ENCODE measurements around the gene CYGB. TPM values are rescaled to one million over a fixed set of nuclear protein-coding genes. Genes with fewer than 3 reads are reported as not detected.

The CYGB gene
- total and polyA plus RNA-seq, 10 of the 15 experiments (the other 5 are each of a cell fraction or from before 2014, with no cell fraction given), result 0.34 TPM; not detected in 9

DNA sequence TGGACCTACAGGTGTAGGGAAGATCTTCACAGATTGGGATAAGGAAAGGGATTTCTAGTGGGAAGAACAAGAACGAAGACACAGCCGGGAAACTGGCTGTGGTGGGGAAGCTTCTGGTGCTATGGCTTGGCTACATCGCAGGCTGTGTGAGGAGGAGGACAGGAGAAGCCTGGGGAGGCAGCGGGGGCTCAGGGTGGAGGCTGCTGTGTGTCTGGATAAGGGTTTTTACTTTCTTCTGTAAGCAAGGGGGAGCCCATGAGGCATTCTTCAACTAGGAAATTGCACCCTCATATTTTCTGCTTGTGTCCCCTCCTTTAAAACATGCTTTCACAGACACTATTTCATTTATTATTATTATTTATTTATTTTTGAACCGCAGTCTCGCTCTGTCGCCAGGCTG is 33.4 kb downstream of the CYGB start:
- Histone ChIP-seq H3K27me3 (replicated peaks in 1 of 2; ENCODE audit: control insufficient read depth in 2 of 2, insufficient read depth in 2 of 2, low read length in 1 of 2) (no peaks in the 10 kb centered on the region; a peak in 1 of 4 replicates), H2AFZ (ENCODE audit: control insufficient read depth, low read depth, low read length) (peak overlapping the region; percentile 15; the same call in 1 of the 2 replicates), H3K9me3 (replicated peaks; ENCODE audit: control insufficient read depth, insufficient read depth, low read length) (no peaks in the 10 kb centered on the region), H4K20me1 (ENCODE audit: control insufficient read depth, insufficient read depth) (no peaks in the 10 kb centered on the region), H3K4me2 (ENCODE audit: control insufficient read depth, insufficient read depth) (no peak overlapping the region), H3K79me2 (ENCODE audit: control insufficient read depth, insufficient read depth, low read length) (peaks cover 21% of the 10 kb centered on the region), H3K36me3 (ENCODE audit: control insufficient read depth in 2 of 2, insufficient read depth in 2 of 2, low read length in 1 of 2) (no peaks in the 10 kb centered on the region), H3K27ac (ENCODE audit: control insufficient read depth, insufficient read depth) (no peak overlapping the region), H3K4me1 (ENCODE audit: control insufficient read depth, insufficient read depth, low read length) (peaks cover 22% of the 10 kb centered on the region), H3K4me3 (no peak overlapping the region), H3K9ac (ENCODE audit: control insufficient read depth, insufficient read depth, low read length) (no peak overlapping the region)
- POLR2A ChIA-PET, result interaction anchor here (0.6 to 9.0 kb wide), 5 partner anchors 11 to 535 kb away, joined by 3 to 101 read pairs (median 4); no protein-coding TSS in a partner anchor
- FAIRE-seq (no peak), ATAC-seq (no peak), DNase-seq (ENCODE audit: low read depth, low spot score) (no peak)
- intact Hi-C loops (cut with micrococcal nuclease; ENCODE audit: unreplicated experiment) (no loop called here), in situ Hi-C loops (cut with MboI) (no loop called here)
- CTCF ChIA-PET, result interaction anchor here (0.6 to 8.9 kb wide), 11 partner anchors 12 to 100 kb away, joined by 3 to 186 read pairs (median 5); partner anchors contain the start of gene AANAT
- TF ChIP-seq, protein P1, sequence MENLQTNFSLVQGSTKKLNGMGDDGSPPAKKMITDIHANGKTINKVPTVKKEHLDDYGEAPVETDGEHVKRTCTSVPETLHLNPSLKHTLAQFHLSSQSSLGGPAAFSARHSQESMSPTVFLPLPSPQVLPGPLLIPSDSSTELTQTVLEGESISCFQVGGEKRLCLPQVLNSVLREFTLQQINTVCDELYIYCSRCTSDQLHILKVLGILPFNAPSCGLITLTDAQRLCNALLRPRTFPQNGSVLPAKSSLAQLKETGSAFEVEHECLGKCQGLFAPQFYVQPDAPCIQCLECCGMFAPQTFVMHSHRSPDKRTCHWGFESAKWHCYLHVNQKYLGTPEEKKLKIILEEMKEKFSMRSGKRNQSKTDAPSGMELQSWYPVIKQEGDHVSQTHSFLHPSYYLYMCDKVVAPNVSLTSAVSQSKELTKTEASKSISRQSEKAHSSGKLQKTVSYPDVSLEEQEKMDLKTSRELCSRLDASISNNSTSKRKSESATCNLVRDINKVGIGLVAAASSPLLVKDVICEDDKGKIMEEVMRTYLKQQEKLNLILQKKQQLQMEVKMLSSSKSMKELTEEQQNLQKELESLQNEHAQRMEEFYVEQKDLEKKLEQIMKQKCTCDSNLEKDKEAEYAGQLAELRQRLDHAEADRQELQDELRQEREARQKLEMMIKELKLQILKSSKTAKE (IDR thresholded peaks at IDR 0.05; ENCODE audit: low read depth, poor library complexity, severe bottlenecking), result no peak
- TF ChIP-seq, protein P2, sequence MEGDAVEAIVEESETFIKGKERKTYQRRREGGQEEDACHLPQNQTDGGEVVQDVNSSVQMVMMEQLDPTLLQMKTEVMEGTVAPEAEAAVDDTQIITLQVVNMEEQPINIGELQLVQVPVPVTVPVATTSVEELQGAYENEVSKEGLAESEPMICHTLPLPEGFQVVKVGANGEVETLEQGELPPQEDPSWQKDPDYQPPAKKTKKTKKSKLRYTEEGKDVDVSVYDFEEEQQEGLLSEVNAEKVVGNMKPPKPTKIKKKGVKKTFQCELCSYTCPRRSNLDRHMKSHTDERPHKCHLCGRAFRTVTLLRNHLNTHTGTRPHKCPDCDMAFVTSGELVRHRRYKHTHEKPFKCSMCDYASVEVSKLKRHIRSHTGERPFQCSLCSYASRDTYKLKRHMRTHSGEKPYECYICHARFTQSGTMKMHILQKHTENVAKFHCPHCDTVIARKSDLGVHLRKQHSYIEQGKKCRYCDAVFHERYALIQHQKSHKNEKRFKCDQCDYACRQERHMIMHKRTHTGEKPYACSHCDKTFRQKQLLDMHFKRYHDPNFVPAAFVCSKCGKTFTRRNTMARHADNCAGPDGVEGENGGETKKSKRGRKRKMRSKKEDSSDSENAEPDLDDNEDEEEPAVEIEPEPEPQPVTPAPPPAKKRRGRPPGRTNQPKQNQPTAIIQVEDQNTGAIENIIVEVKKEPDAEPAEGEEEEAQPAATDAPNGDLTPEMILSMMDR (IDR thresholded peaks at IDR 0.05 in 2 of 3, conservative IDR thresholded peaks at IDR 0.05 in 1 of 3; ENCODE audit: control insufficient read depth in 2 of 3, extremely low read depth in 1 of 3, insufficient read depth in 1 of 3, low read depth in 3 of 3, low read length in 3 of 3), result peak; percentile 23 to 52 (median 28); a peak in 5 of 6 replicates
- RAD21 ChIA-PET (ENCODE audit: unreplicated experiment), result interaction anchor here (0.6 to 5.4 kb wide), 5 partner anchors 12 to 48 kb away, joined by 3 to 37 read pairs (median 5); partner anchors contain the start of gene AANAT
- no TSS peak for BruUV-seq (replicated peaks)
- 53% methylated on average over 7 of the region's 7 CpGs for WGBS (ENCODE audit: insufficient coverage, insufficient replicate concordance, low lambda C conversion rate, missing lambda C conversion rate)
- SMC1A ChIA-PET (ENCODE audit: uncharacterized antibody, unreplicated experiment), result interaction anchor here (1.4 to 8.7 kb wide), 6 partner anchors 19 to 106 kb away, joined by 3 to 115 read pairs (median 12); partner anchors contain the start of gene AANAT
